HG02610 (cell line): Measurements from ENCODE around the gene ATP7B.

ENCODE experiments used
- ATAC-seq: cut with Tn5 transposase; IDR thresholded peaks from one replicate; pipeline ENCODE4 v1.9.1; 2021; ENCODE audit warnings: mild to moderate bottlenecking, moderate library complexity; ENCODE audit not compliant: unreplicated experiment

Gene ATP7B

DNA sequence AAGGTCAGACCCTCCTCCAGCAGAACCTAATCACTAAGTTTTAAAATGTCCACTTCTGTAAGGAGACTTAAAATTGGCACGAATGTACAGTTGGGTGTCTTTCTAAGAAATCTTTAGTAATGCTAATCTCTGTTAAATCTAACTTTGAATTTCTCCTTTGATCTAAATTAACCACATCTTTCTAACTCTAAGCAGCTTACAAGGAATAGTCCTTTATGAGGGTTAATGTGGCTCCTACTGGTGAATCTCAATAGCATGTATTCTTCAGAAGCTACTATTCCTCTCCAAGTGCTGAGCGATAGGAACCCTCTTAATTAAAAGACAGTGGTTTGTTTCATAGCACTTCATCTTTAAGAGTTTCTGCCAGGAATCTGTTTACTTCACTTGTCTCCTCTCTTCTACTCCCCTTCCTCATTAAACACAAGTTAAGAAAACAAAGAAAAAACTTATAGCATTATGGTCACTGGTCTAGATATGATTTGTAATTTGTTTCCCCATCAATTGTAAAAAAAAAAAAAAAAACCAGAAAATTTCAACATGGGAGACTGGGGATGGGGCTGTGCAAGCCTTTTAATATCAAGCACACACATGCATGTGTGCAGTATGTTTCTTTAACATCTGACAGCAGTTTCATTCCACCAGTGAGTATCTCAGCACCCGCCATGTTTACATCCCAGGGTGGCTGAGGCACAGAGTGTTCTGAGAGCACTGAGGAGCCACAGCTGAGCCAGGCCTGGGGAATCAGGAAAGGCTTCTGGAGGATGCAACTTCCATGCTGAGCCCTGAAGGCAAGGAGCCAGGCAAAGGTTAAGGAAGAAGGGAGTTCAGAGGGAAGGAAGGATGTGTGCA is 57.7 kb downstream of the ATP7B start:
- ATAC-seq: no peak

DNA sequence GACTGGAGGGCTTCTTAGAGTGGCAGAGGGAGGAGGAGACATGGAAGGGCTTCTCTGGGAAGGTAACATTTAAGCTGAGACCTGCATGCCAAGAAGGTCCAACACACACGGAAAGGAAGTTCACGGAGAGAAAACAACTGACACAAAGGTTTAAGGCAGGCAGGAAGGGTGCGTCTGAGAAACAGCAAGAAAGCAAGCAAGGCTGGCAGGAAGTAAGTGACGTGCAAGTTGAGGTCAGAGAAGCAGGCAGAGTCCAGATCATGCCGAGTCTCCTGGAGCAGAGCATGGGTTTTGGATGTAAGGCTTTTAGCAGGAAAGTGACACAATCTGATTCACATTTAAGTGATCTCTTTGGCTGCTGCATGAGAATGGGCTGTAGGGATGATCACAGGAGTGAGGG is 60.5 kb downstream of the ATP7B start:
- no peak for ATAC-seq

DNA sequence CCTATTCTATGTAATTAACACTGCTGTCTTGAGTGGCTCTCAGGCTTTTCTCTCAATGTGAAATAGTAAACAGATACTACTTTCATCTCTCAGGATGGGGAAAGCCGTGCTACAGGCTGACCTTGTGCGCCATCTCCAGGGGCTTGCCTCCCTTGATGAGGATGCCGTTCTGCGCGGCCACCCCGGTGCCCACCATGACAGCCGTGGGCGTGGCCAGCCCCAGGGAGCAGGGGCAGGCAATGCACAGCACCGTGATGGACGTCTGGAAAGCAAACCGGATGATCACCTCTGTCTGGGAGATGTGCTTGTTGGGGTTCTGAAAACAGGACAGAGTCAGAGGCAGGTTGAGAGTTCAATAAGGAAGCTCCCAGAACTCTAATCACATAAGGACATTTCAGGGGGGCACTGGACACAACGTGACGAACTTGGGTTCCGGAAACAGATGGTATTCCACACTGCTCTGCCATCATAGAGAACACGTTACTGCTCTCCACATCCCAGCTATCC is 65.0 kb downstream of the ATP7B start:
- no peak for ATAC-seq

DNA sequence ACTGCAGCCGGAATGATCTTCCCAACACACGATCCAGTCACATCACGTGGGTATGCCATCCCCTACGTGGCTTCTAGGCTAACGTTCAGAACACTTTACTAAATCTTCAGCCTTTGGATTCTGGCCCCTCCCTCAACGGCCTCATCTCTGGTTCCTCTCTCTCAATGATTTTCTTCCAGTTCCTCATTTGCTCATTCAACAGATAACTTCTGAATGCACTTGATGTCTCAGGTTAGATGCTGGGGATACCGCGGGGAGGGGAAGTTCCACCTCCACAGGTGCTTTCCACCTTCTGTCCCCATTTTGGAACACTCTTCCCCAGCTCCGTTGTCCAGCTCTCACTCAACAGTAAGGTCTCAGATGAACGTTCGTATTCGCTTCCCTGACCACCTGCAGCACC is 66.1 kb downstream of the ATP7B start:
- ATAC-seq: peak; percentile 59

DNA sequence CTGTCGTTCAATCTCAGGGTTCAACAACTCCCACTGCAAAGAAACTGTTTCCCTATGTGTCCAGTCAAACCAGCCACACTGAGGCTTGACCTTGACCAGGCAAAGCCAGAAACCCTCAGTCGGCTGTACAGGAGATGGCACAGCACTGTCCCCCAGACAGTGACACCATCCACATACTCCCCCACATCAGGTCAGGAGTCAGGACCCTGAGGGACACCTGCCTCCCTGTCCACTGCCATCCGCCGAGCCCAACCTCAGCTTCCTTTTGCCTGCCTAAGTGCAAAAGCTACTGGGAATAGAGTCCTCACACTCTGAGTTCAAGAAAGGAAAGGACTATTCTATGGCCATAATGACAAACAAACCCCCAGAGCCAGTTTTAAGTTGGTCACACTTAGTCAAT is 66.8 kb downstream of the ATP7B start:
- ATAC-seq: no peak

DNA sequence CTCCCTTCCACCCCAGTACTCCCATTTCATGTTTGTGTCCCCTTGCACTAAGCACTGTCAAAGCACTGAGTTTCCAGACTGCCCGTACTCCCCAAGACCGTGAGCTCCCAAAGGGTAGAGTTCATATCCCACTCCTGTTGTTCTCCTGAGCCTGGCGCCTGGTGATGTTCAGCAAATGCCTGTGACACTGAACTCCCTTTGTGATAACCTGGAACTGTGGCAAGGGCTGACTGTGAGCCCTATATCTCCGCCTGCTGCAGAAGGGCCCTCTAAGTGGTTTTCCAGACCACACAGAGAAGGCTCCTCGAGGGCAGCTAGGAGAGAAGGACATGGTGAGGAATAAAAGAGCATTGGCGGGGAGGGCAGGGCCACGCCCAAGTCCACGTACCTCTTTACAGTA is 67.5 kb downstream of the ATP7B start:
- no peak for ATAC-seq

DNA sequence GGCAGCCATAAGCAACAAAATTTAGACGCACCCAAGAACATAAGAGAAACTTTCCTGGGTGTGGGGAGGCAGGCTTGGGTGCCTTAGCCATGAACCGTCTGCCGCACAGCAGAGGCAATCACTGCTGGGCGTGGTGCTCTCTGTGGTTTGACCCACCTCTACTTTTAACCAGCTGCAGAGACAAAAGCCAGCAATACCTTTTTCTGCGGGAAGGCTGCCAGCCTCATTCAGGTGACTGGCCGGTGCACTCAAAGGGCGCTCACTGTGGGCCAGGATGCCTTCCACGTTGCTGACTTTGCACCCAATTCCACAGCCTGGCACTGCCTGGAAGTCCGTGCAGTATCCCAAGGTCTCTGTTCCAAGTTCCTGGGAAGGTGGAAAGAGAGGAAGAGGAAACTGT is 69.1 kb downstream of the ATP7B start:
- ATAC-seq: no peak

DNA sequence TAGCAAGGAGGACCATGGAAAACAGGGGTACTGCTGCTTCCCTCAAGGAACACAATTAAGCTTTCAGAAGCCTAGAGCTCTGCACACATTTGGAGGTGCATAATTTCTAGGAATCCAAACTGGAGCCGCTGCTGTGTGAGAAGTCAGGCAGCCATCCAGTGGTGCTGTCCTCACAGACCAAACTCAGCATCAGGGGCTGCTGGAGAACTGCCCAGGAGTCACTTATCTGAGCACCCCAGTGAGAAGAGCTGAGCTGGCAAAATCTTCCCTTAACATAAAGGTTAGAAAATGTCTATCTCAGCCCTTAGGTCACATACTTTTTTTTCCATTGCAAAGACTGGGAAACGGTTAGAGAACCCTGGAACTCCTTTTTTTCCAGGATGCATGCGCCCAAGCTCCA is 72.8 kb downstream of the ATP7B start:
- ATAC-seq: no peak

DNA sequence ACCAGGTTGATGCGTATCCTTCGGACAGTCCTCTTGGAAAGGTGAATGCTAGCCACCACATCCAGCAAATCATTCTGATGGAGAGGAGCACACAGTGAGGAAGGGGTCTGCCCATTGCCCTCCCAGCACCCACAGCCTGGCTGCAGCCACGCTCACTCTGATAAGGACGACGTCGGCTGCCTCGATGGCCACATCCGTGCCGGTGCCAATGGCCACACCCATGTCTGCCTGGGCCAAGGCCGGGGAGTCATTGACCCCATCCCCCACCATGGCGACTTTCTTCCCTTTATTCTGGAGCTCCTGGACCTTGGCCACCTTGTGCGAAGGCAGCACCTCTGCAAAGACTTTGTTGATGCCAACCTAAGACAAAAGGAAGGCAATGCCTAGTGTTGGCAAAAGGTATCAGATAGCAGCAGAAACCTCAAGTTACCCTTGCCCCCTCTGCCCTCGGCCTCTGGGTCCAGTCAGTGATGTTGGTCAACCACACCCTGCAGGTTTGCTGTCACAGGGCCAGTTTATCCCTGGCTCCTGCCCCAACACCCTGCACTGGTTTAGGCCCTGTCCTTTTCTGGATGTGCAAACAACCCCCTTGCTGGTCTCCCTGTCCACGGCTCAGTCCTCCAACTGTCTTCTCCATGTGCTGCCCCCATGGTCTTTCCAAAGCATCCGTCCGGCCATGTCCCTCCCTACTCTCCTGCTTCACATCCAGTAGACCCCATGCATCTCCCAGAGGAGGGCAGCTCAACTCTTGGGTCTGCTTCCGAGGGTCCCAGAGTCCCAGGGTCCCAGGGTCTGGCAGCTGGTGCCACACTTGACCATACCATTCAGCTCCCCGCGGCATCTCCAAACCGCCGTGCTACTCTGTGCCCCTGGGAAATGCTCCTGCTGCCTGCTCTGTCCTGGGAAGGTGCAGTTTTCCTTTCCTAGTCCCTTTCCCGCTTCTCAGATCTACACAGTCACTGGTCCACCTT is 73.6 kb downstream of the ATP7B start:
- ATAC-seq: no peak

DNA sequence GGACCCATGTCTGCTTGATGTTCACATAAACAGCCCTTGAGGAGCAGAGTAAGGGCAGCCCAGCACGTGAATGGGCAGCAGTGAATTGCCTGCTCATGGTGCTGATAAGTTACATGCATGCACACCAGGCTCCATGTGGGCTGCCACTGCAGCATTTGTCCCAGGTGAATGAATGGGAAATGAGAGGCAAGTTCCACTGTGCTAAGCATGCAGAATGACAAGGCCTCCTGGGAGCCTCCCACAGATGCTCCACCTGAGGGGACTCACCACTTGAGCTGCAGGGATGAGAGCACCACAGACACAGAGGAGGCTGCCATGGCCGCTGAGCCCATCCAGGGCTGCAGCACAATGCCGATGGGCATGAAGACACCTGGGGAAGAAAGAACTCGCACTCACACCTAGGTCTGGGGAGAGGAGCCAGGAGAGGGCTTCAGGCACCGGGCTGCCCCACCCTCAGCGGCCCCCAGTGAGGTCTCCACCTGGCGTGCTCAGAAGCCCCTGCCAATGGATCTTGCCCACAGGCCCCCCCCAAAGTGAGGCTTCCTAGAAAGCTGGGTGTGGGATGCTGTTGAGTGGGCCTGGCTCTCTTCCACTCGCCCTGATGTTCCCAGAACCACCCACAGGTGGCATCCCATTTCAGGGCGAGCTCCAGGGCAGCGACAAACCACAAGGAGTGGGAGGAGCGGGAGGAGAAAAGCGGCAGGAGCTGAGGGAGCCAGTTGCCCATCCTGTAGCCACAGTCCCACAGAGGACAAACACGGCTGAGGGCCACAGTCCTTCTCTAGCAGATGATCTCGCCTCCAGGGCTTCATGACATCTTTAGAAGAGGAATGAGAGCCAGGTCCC is 75.7 kb downstream of the ATP7B start:
- no peak for ATAC-seq

DNA sequence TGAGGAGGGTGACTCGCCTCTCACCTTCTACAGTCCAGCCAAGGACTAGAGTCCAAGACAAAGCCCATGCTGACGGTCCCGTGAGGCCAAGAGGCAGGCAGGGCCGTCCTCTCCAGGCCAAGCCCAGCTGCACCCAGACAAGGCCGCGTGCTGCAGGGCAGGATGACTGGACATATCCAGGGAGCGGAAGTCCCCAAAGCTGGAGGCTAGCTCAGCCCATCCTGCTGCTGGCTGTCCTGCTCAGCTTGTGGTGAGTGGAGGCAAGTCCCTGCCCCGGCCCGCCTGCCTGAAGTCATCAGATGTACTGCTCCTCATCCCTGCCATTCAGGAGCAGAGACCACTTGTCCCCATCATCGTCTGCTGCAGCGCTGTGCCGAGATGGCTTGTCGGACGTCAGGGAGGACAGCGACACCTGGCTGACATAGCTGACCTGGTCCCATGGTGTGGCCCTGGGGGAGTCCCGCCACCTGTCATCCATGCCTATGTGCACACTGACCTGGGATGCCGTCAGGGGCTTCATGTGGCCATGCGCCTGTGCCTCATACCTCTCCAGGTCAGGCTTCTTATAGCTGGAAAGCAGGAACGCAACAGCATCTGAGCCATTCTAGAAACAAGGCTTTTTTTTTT is 76.7 kb downstream of the ATP7B start:
- no peak for ATAC-seq

DNA sequence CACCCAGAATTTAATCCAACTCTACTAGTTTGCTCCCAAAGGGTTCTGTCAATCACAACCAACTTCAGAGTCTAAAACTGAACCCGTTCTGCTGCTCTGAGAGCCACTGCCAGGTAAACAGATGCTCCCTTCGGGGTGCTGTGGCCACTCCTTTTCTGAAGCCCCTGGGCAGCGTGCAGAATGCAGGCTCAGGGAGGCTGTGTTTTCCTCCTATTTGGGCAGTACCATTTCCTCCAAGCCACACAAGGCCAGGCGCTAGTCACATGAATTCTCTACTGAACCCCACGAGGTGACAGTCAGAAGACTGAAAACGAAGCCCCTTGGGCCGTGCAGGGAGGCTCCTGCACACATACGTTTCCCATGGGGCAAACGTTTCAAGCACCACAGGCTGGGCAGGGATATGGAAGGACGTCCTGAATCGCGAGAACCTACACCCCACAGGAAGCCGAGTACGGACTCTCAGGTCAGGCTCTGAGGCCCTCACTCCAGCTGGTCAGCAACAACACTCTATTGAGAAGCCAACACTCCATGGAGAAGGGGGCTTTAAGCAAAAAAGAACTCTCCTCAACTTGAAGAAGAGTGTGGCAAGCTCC is 77.7 kb downstream of the ATP7B start:
- no peak for ATAC-seq

DNA sequence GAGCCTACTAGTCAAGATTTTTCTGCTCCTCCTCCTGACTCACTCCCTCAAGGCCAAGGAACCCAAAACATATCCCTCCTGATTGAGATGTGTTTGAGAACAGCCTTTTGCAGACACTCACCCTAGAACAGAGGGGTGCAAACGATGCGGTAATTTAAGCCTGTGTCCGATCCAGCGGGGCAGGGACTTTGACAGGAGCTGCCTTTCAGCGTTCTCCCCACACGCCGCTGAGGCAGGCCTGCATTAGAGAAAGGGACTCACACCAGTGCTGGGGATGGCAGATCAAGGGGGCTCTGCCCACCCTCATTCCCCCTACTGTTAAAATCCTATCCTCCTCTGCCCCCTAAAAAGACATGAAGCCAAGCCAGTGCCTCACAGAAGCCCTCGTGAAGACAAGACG is 79.0 kb downstream of the ATP7B start:
- ATAC-seq: no peak

DNA sequence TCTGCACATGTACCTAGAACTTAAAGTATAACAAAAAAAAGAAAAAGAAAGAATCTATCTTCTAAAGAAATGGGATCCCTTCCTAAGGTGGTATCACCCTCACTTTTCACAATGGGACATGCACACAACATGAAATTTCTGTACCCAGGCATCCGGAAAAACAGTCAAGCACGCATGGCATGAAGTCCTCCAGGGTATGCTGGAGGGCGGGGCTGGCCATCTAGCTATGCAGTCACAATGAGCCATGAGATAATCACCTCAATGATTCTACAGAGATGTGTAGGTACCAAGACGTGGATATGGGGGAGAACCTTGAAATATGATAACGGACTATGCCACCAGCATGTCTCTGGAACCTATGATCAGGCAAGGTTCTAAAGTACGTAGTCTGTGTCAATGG is 79.6 kb downstream of the ATP7B start:
- ATAC-seq: no peak

DNA sequence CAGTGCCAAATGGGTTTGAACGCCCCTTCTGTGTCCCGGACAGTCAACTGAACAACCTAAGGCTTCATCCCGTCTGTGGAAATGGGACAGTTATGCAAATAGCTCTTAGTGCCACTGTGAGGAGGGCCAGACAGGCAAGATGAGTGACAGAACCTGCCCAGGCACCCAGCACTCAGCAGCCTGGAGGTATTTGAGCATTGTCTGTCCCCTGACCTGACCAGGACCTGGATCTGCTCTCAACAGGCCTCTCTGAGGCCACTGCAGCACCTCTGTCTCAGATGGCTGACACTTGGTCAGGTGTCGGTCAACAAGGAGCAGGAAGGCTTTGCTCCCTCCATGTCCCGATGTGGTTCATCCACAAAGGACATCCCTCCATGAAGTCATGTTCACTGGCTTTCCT is 81.6 kb downstream of the ATP7B start:
- ATAC-seq: no peak

DNA sequence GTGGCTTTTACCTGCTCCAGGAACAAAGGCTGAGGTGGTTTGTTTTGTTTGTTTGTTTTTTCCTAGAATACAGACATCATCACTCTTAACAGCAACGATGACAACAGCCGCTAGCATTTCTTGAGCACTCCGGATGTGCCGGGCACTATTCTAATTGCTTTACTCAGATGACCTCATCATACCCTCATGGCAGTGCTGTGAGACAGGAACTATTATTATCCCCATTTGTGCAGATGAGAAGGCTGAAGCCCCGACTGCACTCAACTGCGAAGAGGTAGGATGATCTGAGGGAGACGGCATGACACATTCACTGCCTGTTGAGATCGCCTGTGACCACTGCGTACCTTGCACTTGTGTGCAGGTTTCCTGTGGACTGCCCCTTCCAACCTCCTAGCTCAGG is 83.0 kb downstream of the ATP7B start:
- no peak for ATAC-seq

DNA sequence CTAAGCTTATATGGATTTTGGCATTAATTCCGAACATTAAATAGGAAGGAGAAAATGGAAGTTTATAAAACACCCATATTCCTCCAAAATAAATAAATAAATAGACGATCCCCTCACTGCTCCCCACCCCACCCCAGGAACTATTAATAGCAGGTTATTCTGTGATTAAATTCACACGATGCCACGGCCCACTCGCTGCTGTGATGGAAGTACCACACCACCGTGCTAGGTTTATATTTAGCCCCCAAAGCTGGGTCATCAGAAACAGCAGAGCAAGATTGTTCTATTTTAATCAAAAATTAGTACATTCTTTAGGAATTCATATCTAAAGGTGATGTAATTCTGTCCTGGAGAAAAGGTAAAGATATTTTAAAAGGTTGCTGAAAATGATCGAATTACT is 84.1 kb downstream of the ATP7B start:
- no peak for ATAC-seq

DNA sequence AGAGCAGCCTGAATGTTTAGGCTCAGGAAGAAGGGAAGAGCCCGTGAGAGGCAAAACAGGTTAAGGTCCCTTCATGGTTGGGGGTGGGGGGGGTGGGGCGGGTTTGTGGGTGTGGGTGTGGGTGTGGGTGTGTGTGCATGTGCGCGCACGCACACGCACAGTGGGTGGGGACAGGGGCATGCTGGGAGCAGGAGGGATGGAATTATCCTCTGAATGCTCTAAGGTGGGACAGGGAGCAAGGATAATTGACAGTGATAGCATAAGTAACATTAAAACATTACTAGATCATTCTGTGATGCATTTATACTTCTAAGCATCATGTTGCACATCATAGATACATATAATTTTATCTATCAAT is 84.7 kb downstream of the ATP7B start:
- ATAC-seq: no peak

DNA sequence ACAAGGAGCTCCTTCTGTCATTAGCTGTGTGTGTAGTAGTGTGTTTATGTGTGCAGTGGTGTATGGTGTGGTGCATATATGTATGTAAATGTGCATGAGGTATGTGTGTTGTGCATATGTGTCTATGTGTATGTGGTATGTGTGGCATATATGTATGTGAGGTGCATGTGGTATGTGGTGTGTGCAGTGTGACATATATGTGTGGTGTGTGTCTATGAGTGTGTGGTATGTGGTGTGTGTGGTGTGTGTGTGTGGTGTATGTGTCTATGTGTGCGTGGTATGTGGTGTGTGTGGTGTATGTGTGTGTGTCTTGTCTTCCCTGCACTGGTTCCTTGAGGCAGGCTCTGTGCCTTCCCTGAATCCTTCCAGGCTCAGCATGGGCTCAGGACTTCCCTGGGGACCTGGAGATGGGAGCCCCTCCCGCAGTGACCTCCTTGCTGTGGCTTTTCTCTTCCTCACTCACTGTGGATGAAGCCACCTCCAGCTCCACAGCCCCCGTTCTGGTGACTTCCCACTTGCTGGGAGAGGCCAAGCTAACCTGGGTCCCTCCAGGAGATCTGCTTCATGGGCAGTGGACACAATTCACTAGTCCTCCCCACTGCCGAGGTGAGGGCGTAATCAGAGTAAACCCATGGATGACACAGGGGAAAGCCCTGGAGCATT is 85.3 kb downstream of the ATP7B start:
- ATAC-seq: no peak
